ENCODE data around the gene HMGXB4.

HMGXB4 gene

DNA sequence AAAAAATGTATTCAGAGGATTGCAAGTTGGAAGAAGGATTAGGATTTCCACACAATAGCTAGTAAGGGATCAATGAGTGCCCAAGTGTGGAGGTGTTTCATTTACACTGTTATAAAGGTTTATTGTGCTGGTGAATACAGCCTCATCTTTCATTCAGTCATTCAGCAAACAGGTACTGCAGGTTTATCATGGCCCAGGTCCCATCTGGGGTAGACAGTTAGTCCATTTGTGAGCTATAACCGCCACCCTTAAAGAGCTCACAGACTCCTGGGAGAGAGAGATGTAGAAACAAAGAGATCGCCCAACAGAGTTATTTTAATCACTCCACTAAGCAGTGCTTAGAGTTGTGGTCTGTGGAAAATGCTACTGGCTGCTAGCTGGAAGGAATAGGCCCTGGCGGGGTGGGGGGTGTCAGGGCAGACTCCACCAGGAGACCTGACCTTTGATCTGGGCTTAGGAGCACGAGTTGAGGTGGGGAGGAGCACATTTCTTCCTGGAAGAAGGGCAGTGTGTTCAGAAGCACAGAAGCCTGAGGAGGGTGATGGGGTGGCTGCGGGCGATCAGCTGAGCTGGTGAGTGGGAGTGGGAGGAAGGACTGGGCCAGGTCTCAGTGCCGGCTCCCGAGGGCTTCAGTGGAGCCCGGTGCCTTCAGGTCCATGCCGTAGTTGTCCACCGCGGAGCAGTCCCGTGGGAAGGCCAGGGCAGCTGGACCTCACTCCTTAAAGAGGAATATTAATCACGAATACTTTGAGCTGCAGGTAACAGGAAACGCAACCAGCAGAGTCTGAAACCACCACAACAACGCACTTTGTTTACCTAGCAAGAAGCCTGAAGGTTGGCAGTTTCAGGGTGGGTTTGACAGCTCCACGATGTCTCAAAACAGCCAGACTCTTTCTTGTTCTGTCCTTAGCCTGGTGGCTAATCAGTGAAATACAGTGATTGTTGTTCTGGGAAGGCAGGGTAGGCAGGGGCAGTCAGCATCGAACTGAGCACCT, 53.6 kb downstream of the HMGXB4 start:
- no peak for DNase-seq (ENCODE audit: low spot score)

DNA sequence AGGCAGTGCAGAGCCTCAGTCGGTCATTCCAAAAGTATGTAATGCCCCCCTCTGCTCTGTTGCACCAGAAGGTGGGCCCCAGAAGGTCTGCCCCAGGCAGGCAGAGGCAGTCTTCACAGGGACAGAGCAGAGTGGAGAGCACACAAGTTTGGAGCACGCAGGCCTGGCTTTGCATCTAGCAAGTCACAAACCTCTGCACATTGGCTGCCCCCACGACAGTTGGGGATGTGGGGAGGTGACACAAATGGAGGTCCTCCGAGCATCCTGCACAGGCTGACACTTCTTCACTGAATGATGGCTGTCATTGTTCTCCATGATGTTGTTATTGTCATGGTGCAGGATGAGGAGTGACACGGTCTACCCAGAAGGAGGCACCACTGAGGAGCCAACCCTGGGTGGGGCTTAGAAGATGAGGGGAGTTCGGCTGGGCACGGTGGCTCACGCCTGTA, 54.3 kb downstream of the HMGXB4 start:
- DNase-seq (ENCODE audit: low spot score) = no peak

DNA sequence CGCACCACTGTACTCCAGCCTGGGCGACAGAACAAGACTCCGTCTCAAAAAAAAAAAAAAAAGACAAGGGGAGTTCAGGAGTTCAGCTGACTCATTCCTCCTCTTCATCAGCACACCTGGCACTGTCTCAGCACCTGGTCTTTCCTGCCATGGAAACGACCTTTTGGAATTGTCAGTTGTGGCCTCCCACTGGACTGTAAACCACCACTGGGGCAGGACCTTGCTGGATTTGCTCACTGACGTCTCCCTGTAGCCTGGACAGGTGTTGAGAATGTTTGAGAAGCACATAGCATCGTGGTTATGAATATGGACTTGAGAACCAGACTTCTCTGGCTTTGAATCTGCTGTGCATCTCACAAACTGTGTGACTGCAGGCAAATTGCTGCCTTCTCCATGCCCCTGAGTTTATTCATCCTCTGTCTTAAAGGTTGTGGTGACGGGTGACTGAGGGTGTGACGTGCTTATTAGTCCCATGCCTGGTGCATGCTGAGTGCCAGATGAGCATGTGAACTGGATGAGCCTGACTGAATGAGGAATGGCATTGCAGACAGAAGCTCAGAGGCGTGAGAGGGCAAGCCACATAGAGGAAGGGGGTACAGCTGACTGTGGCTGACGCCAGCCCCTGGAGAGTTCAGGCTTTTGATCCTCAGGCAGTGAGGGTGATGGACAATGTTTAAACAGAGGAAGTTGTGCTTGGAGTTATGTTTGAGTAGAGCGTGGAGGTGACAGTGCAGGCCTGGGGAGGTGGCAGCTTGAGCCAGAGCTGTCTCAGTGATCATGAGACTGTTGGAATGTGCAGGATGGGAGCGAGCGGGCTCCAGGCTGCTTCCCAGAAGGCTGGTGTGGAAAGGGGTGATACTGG, 55.1 kb downstream of the HMGXB4 start:
- no peak for DNase-seq (ENCODE audit: low spot score)

DNA sequence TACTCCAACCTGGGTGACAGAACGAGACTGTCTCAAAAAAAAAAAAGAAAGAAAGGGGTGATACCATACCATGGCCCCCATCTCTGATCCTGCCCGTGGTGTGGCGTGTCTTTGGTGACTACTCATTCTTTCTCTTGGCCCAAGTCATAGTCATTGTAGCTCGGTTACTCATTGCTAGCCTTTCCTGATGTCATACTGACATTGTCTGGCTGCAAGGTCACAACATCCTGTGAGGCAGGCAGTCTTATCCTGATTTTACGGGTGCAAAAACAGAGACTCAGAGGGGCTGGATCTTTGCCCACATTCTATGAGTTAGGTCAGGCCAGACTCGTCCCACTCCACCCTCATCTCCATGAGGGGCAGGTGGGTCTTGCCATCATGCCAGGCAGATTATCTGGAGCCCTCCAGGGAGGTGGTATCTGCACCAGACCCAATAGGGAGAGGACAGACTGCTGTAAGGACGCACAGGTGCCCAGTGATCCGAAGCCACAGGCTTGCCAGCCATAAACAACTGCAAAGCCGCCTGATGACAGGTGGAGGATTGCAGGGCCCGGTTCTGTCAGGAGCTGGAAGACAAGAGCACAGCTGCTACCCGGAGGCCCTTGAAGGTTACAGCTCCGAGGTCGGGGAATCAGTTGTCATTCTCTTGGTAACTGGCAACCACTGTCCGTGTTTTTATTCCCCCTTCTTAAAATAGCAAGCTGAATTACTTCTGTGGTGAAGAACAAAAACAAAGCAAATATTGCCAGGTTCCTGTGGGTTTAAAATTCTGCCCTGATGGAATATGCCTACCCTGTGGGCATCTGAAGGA, 56.2 kb downstream of the HMGXB4 start:
- DNase-seq (ENCODE audit: low spot score) = peak; percentile 20

DNA sequence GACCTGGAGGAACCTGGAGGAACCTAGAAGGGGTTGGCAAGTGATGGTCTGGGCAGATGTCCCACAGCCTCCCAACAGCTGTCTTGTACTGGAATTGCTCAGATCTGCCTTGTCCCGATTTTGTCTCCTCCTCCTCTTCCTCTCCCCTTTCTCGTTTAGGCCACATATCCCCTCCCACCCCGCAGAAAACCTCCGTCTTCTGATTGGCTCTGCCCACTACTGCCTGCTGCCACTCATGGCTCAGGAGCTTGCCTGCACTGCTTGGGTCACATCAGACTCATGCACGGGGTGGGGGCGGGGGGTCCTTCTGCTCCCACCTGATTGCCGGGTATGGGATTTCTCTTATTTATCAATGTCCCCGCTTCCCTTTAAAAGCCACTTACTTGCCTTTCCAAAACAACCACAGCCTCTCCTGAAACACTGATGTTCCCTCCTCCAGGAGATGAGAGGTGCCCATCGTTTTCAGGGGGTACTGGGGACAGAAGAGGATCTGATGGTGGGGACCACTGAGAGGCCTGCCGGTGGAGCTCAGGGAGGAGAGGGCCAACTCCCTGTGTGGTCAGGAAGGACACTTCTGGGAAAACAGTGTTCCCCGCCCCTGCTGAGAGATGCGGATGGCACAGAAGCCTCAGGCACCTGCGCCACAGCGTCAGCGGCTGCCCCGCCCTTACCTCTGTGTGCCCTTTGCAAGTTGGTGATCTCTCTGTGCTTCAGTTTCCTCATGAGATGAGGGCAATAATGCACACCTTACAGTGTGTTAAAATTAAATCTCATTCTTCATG, 57.1 kb downstream of the HMGXB4 start:
- no peak for DNase-seq (ENCODE audit: low spot score)

DNA sequence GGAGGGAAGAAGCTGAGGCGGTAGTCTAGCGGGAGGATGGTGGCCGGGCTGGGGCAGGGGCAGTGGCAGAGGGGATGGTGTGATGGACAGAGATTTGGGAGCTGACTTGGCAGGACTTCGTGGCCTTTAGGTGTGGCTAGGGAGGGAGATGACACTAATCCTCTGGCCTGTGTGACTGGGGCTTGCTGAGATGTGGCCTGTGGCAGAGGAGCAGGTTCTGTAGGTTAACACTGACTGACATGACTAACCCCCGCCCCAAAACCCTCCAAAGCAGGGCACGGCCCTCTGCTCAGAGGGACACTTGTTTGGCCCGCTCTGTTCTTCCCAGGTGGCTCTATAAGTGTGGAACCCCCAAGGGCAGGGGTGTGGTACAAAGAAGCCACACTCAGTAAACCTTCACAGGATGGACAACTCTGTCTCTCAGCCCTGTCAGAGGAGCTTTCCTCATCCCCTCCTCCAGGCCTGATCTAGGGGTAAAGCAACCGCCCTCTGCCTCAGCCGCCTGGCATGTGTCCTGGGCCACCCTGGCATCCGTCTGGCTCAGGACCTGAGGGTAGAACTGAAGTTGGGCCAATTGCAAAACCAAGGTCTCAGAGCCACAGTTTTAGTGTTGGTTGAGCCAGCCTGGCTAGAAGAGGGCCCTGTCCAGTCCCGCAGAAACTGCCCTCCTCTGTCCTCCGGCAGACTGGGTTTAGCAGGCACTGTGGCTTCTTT, 58.0 kb downstream of the HMGXB4 start:
- DNase-seq (ENCODE audit: low spot score) = no peak

DNA sequence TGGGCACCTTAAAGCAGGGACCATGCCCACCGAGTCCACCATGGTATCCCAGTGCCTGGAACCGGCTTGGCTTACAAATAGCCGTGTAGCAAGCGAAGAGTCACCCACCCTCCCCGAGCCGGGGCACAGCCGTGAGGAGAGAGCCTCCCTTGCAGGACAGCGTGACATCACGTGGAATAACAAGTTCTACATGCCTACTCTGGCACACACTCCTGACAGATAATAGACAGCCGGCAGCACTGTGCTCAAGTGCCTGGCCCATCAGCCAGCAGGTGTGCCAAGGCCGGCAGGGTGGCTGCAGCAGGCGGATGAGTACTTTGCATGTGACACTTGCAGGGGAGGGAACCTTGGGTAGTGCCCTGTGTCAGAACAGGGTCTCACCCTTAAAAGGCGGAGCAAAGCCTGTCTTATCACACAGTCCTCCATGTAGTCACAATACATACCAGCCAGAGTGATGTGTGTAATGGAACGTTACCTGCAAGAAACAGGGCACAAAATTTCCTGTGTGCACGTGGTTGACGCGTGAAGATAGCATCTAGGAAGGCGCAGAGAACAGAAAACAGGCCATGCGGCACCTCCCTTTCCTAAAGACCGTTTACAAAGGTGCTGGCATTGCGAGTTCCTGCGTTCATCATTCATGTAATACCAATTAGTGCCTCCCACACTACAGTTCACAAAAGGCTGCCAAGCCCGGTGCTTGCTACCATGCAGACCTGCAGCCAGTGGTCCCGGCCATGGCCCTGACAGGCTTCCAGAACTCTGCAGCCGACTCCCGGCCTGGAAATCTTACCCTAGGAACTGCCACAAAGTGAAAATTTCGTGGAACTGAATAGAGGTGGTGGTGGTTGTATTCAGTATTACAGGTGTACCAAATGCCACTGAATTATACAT, 58.8 kb downstream of the HMGXB4 start:
- DNase-seq (ENCODE audit: low spot score) = peak; percentile 9

DNA sequence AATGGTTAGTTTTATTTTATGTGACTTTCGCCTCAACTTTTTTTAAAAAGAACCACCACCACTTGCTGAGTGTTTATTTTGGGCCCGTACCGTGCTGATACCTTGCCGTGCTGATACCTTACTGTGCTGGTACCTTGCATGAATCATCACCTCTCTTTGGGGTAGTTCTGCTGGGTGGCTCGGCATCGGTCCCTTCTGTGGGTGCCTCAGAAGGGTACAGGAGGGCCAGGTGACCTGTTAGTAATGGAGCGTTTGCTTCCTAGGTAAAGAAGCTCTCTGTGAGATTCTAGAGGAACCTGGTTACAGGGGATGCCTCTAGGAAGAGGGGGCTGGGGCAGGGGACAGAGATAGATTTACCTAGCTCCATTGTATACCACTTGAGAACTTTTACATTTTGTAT, 59.5 kb downstream of the HMGXB4 start:
- no peak for DNase-seq (ENCODE audit: low spot score)

DNA sequence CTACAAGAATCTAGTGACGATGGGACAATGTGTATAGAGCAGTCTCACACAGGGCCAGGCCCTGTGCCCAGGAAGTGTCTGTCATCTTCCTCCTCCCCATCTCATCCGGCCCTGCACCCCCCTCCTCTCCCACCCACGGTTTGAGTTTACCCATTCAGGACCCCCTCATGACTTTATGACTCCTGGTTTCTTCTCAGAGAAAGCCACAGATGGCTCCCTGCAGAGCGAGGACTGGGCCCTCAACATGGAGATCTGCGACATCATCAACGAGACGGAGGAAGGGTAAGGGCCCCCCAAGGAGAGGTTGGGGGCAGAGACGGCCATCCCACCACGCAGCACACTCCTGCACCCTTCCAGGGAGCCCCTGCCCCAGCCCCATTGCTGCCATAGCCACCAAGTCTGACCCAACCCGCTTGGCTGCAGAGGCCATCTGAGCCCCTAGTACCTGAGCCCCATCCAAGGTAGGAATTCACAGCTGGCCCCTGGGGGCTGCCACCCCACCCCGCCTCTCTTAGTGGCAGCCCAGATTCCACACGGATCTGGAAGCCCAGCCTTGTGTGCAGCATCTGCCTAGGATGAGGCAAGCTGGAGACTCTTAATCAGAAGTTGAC, 60.5 kb downstream of the HMGXB4 start:
- DNase-seq (ENCODE audit: low spot score) = no peak

DNA sequence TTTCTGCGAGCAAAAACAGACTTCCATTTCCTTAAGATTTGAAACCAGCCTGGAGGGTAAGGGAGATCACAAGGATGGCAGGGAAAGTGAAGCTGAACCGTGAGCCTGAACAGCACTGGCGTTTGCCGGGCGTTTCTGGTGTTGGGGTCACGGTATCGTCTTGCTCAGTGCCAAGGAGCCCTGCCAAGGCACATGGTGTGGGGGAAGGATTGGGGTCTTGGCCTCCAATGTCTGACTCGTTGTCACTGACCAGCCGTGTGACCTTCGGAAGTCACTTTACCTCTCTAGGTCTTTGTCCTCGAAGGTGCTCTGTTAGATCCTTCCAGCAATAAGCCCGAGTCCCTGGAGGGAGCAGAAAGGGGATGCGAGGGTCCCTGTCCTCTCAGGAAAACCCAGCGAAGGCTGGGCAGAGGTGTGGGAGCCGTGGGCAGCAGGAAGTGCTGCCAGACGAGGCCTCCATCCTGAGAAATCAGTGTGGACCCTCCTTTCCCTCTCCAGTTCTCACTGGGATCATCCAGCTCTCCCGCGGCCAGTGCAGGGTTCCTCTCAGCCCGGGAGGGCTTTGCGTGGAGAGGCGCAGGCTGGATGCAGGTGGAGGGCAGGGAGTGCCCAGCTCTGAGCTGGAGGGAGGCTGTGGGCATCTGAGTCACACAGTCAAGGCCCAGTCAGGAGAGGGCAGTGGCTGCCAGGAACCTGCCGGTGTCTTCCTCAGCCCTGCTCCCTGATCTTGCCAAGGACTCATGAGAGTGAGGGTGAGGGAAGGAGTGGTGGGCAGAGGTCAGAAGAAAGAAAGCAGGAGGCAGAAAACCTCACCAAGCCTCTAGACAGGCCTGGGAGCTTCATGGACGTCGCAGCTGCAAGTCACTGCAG, 61.3 kb downstream of the HMGXB4 start:
- no peak for DNase-seq (ENCODE audit: low spot score)

DNA sequence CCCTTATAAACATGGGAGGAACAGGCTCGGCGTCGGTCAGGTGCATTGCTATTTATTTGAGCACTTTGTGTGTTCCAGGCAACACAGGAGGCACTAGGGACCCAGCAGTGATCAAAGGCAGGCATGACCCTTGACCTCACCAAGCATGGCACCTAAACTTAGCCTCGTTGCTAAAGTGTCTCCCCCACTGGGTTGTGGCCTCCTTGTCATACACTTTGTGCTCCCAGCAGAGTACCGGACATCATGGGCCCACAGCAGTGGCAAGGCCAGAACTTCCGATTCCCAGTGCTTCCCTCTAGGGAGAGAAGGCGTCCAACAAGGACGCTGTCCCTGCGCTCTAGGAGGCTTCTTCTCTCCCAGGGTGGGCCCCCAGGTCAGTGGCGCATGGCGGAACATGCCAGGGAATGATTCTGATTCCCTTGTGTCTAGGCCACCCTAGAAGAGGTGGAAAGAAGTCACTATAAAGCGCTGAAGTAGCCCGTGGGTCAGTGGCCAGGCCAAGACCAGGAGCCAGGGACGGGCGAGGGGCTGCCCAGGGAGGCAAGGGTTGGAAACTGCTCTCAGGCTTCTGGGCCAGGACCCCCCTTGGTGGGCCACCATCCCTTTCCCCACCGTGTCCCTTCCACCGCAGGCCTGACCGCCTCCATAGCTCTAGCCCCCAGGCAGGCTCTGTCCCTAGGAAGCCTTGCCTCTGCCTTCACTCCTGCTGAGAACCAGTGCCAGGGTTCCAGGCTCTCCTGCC, 62.1 kb downstream of the HMGXB4 start:
- DNase-seq (ENCODE audit: low spot score) = no peak

DNA sequence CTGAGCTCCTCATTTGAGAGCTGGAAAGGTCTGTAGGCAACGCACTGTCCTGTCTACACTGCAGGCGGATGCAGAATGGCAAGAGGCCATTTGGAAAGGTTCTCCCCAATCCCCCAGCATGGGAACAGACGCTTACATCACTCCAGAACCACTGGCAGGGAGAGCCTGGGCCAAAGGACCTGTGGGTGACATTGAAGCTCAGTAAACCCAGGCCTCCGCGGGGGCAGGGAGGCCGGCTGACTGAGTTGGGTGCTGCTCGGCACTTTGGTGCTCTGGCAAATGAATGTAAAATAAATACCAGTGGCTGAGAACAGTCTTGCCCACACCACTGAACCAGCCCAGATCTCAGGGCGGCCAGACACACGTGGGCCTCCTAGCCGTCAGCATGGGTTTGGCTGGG, 64.8 kb downstream of the HMGXB4 start:
- DNase-seq (ENCODE audit: low spot score) = no peak

DNA sequence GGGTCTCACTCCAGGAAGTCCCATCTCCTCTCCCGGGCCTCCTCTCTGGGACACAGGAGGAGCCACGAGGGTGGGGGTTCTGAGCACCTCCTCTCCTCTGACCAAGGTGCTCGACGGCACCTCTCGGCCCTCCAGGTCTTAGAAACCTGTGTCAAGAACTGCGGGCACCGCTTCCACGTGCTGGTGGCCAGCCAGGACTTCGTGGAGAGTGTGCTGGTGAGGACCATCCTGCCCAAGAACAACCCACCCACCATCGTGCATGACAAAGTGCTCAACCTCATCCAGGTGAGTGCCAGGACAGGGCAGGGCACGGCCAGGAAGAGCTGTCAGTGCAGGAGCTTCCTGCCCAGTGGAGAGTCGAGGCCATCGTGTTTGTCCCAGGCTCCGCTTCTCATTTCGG, 65.6 kb downstream of the HMGXB4 start:
- DNase-seq (ENCODE audit: low spot score) = no peak

DNA sequence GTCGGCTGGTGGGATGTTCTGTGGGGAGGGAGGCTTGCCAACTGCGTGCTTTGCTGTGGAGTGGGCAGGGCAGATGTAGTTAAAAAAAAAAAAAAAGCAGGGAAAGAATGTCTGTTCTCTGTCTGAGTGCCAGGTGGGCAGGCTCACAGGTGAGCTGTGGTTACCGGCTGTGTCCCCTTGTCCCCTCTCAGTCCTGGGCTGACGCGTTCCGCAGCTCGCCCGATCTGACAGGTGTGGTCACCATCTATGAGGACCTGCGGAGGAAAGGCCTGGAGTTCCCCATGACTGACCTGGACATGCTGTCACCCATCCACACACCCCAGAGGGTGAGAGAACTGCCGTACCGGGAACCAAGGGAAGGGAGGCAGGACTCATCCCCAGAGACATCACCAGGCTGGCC, 66.0 kb downstream of the HMGXB4 start:
- no peak for DNase-seq (ENCODE audit: low spot score)

DNA sequence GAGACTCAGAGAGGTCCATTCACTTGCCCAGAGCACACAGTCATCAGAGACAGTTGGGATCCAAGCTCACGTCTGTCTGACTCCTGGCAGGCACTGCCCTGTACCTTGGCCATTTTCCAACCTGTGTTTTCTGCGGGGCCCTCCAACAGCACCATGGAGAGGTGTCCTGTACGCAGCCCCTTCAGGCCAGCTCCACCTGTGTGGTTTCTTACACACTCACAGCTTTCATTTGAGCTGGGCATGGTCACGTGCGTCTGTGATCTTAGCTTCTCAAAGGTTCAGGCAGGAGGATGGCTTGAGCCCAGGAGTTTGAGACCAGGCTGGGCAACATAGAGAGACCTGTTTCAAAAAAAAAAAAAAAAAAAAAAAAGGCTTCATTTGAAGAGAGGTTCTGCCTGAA, 66.8 kb downstream of the HMGXB4 start:
- DNase-seq (ENCODE audit: low spot score) = no peak

DNA sequence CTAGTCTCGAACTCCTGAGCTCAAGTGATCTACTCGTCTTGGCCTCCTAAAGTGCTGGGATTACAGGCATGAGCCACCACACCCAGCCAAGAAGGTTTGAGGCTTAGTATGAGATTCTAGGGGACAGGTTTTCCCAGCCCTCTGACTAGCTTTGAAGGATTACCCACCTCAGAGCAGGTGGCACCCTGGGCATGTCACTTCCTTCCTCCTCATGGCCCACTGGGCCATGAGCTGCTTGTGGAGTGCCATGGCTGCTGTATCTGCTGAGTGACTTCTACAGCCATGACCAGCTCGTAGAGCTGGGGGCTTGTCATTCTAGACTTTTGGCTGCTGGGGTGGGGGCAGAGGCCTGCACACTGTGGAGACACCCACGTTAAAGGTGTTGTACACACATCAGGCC, 67.5 kb downstream of the HMGXB4 start:
- DNase-seq (ENCODE audit: low spot score) = no peak

DNA sequence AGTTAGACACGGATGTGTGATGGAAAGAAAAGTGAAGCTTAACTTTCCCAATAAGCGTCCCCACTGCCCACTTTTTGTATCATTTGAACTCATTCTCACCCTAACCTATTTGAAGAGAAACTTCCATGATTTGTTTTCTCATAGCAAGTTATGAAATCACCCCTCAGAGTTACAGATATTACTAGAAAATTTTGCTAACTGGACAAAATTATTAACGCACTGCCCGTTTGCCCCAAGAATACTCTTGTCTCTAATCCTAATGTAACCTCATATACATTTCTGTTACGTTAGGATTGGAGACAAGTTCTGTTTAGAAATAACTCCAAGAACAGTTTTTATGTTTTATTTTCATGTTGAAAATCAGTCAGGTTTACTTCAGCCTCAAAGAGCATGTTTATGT, 67.9 kb downstream of the HMGXB4 start:
- no peak for DNase-seq (ENCODE audit: low spot score)

Data from hematopoietic multipotent progenitor cell treated with erythropoietin and hydrocortisone succinate and interleukin-3 and kit ligand, for 17 days (in vitro differentiated cells).